Neural progenitor cell (in vitro differentiated cells): ENCODE data around the gene FRMPD2. TPM values are rescaled to one million over a fixed set of nuclear protein-coding genes. Genes with fewer than 3 reads are reported as not detected.

Source experiments
- DNase-seq: peaks from one replicate; pipeline ENCODE4 v3.0.0-alpha.2; 2016; ENCODE audit warnings: low spot score
- H2AFZ ChIP-seq: fragments of 200-600 bp; sonication (generic); replicated peaks from 2 replicates; pipeline ENCODE4 v1.6.1; 2016; ENCODE audit warnings: antibody characterized with exemption
- H3F3A ChIP-seq: fragments of 200-600 bp; sonication (generic); 2 replicates; pipeline ENCODE4 v1.6.1; 2016; ENCODE audit warnings: antibody characterized with exemption, low read depth
- H3K27ac ChIP-seq: fragments of 200-600 bp; sonication (generic); 2 replicates; pipeline ENCODE4 v1.5.1; 2016; ENCODE audit warnings: mild to moderate bottlenecking
- H3K27me3 ChIP-seq: fragments of 200-600 bp; sonication (generic); 2 replicates; pipeline ENCODE4 v1.6.1; 2016; ENCODE audit warnings: mild to moderate bottlenecking, moderate library complexity
- H3K36me3 ChIP-seq: fragments of 200-600 bp; sonication (generic); 2 replicates; pipeline ENCODE4 v1.5.1; 2016
- H3K4me1 ChIP-seq: fragments of 200-600 bp; sonication (generic); 2 replicates; pipeline ENCODE4 v1.6.1; 2016; ENCODE audit warnings: mixed run types
- H3K4me2 ChIP-seq: fragments of 200-600 bp; sonication (generic); 2 replicates; pipeline ENCODE4 v1.6.1; 2016
- H3K4me3 ChIP-seq: fragments of 200-600 bp; sonication (generic); 2 replicates; pipeline ENCODE4 v1.5.1; 2016
- H3K79me2 ChIP-seq: fragments of 200-600 bp; sonication (generic); 2 replicates; pipeline ENCODE4 v1.6.1; 2016; ENCODE audit warnings: low read depth
- H3K9ac ChIP-seq: fragments of 200-600 bp; sonication (generic); 2 replicates; pipeline ENCODE4 v1.6.1; 2016
- H3K9me3 ChIP-seq: fragments of 200-600 bp; sonication (generic); 2 replicates; pipeline ENCODE4 v1.5.1; 2016; ENCODE audit warnings: low read depth
- H4K20me1 ChIP-seq: fragments of 200-600 bp; sonication (generic); 2 replicates; pipeline ENCODE4 v1.6.1; 2016; ENCODE audit warnings: low read depth
- H3K27ac Mint-ChIP-seq: 3 replicates; pipeline ENCODE4 v1.8.0; 2021; ENCODE audit warnings: mixed read lengths
- H3K27me3 Mint-ChIP-seq: 2 replicates; pipeline ENCODE4 v1.8.0; 2022; ENCODE audit warnings: low read depth, mild to moderate bottlenecking, inconsistent platforms, moderate library complexity, mixed read lengths; ENCODE audit not compliant: insufficient read depth
- H3K36me3 Mint-ChIP-seq: 3 replicates; pipeline ENCODE4 v1.8.0; 2021; ENCODE audit warnings: mixed read lengths
- H3K4me1 Mint-ChIP-seq: 3 replicates; pipeline ENCODE4 v1.8.0; 2021; ENCODE audit warnings: mixed read lengths
- H3K4me3 Mint-ChIP-seq: 3 replicates; pipeline ENCODE4 v1.8.0; 2021; ENCODE audit warnings: mild to moderate bottlenecking, moderate library complexity, mixed read lengths
- H3K9me3 Mint-ChIP-seq: 3 replicates; pipeline ENCODE4 v1.8.0; 2020; ENCODE audit warnings: mixed read lengths
- EZH2 ChIP-seq: fragments of 200-600 bp; sonication (generic); IDR thresholded peaks from 2 replicates; pipeline ENCODE4 v1.6.1; 2017; ENCODE audit warnings: antibody characterized with exemption, mild to moderate bottlenecking, moderate library complexity
- EZH2phosphoT487 ChIP-seq: fragments of 200-600 bp; sonication (generic); IDR thresholded peaks from 2 replicates; pipeline ENCODE4 v1.6.1; 2017; ENCODE audit warnings: antibody characterized with exemption
- total RNA-seq: library from RNA; depleted of rRNA; stranded (reverse); fragments of >200 nt; gene quantifications from 2 replicates; pipeline ENCODE4 v1.2.3, GENCODE V29; 2015; ENCODE audit warnings: low replicate concordance
- TF ChIP-seq, protein P1 (sequence below): fragments of 200-600 bp; sonication (generic); IDR thresholded peaks from 2 replicates; pipeline ENCODE4 v1.5.1; 2017; ENCODE audit warnings: antibody characterized with exemption, mild to moderate bottlenecking

FRMPD2 gene
- total RNA-seq, 1 donor from 2014 or later: not detected

DNA sequence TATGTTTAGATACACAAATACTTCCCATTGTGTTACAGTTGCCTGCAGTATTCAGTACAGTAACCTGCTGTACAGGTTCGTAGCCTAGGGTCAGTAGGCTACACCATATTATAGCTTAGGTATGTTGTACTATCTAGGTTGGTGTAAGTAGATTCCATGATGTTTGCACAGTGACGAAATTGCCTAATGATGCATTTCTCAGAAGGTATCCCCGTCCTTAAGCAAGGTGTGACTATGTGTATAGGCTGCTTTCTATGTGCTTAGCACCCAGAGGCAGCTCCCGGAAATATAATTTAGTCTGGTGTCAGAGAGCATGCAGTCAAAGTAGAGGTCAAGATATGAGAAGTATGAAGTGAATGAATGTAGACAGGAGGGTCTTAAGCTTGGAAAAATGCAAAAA lies 41.7 kb upstream of the FRMPD2 start:
- H3K9ac ChIP-seq: no peak overlapping the region
- H2AFZ ChIP-seq: no peak overlapping the region
- no peaks in the 10 kb centered on the region for H3K9me3 ChIP-seq
- H3K4me2 ChIP-seq: no peak overlapping the region
- peaks cover 99% of the 10 kb centered on the region for H3K79me2 ChIP-seq
- H3K27me3 ChIP-seq: no peaks in the 10 kb centered on the region
- Mint-ChIP-seq H3K4me3 (no peak overlapping the region), H3K27ac (no peak overlapping the region), H3K36me3 (peaks cover 17% of the 10 kb centered on the region), H3K27me3 (no peaks in the 10 kb centered on the region), H3K9me3 (peaks cover 6% of the 10 kb centered on the region), H3K4me1 (no peaks in the 10 kb centered on the region)
- H4K20me1 ChIP-seq: peaks cover 89% of the 10 kb centered on the region
- no peaks in the 10 kb centered on the region for H3K36me3 ChIP-seq
- no peaks in the 10 kb centered on the region for H3F3A ChIP-seq
- H3K27ac ChIP-seq: no peak overlapping the region
- peaks cover 16% of the 10 kb centered on the region for H3K4me1 ChIP-seq
- no peak for DNase-seq
- TF ChIP-seq EZH2phosphoT487: no peak
- TF ChIP-seq EZH2: no peak
- TF ChIP-seq, protein P1, sequence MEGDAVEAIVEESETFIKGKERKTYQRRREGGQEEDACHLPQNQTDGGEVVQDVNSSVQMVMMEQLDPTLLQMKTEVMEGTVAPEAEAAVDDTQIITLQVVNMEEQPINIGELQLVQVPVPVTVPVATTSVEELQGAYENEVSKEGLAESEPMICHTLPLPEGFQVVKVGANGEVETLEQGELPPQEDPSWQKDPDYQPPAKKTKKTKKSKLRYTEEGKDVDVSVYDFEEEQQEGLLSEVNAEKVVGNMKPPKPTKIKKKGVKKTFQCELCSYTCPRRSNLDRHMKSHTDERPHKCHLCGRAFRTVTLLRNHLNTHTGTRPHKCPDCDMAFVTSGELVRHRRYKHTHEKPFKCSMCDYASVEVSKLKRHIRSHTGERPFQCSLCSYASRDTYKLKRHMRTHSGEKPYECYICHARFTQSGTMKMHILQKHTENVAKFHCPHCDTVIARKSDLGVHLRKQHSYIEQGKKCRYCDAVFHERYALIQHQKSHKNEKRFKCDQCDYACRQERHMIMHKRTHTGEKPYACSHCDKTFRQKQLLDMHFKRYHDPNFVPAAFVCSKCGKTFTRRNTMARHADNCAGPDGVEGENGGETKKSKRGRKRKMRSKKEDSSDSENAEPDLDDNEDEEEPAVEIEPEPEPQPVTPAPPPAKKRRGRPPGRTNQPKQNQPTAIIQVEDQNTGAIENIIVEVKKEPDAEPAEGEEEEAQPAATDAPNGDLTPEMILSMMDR: no peak
- H3K4me3 ChIP-seq: no peak overlapping the region

DNA sequence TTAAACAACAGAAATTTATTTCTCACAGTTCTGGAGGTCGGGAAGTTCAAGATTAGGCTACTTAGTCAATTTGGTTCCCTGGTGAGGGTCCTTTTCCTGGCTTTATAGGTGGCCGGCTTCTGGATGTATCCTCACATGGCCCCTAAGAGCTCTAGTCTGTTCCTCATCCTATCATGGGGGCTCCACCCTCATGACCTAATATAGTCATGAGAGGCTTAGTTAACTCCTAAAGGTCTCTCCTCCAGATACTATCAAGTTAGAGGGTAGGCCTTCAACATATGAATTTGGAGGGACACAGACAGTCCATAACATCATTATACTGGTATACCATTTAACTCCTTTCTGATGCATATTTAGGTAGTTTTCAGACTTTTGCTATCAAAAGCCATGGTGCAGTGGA lies 39.6 kb upstream of the FRMPD2 start:
- no peak overlapping the region for H3K4me3 Mint-ChIP-seq
- Histone ChIP-seq H3K4me1 (peaks cover 21% of the 10 kb centered on the region), H3K36me3 (no peaks in the 10 kb centered on the region), H3K79me2 (peaks cover 100% of the 10 kb centered on the region), H3K4me2 (no peak overlapping the region), H3F3A (no peaks in the 10 kb centered on the region), H3K9ac (no peak overlapping the region), H3K4me3 (no peak overlapping the region), H4K20me1 (peaks cover 91% of the 10 kb centered on the region), H3K9me3 (no peaks in the 10 kb centered on the region), H2AFZ (no peak overlapping the region), H3K27ac (no peak overlapping the region), H3K27me3 (no peaks in the 10 kb centered on the region)
- peaks cover 6% of the 10 kb centered on the region for H3K9me3 Mint-ChIP-seq
- TF ChIP-seq EZH2phosphoT487 (no peak), EZH2 (no peak)
- TF ChIP-seq, protein P1: no peak
- no peaks in the 10 kb centered on the region for H3K27me3 Mint-ChIP-seq
- H3K4me1 Mint-ChIP-seq: peaks cover 7% of the 10 kb centered on the region
- peaks cover 19% of the 10 kb centered on the region for H3K36me3 Mint-ChIP-seq
- no peak overlapping the region for H3K27ac Mint-ChIP-seq
- no peak for DNase-seq

DNA sequence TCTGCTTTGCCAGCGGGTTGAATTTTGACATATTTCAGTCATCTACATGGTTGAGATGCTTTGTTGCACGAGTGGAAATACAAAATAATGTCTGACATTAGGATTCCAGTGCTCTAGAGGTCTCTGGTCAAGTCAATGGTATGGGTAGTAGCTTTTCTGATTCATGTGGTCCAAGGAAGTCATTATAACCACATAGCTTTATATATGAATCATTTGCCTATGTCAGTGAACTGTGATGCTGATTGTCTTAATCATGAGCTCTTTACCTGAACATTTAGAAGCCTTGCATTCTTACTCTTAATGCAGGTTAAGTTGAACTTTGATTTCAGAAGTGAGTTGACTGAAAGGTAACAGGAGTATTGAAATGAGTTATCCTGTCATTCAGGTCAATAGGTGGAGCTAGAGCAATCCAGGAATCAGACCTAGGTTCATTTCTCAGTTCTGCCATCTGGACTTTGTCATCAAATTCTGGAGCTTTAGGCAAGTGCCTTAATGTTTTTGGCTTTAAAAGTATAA lies 35.3 kb upstream of the FRMPD2 start:
- peaks cover 78% of the 10 kb centered on the region for H3K79me2 ChIP-seq
- H3K4me1 Mint-ChIP-seq: peaks cover 18% of the 10 kb centered on the region
- TF ChIP-seq, protein P1: peak; percentile 52
- no peak for TF ChIP-seq EZH2
- TF ChIP-seq EZH2phosphoT487: no peak
- peak; percentile 11 for DNase-seq
- H2AFZ ChIP-seq: no peak overlapping the region
- H3K27ac Mint-ChIP-seq: no peak overlapping the region
- H3K9me3 ChIP-seq: no peaks in the 10 kb centered on the region
- no peak overlapping the region for H3K4me3 Mint-ChIP-seq
- peaks cover 5% of the 10 kb centered on the region for H3K4me1 ChIP-seq
- H3K27me3 Mint-ChIP-seq: no peaks in the 10 kb centered on the region
- no peak overlapping the region for H3K4me2 ChIP-seq
- no peak overlapping the region for H3K4me3 ChIP-seq
- peaks cover 4% of the 10 kb centered on the region for H3K9me3 Mint-ChIP-seq
- no peak overlapping the region for H3K9ac ChIP-seq
- H3K36me3 ChIP-seq: no peaks in the 10 kb centered on the region
- H3K36me3 Mint-ChIP-seq: peaks cover 25% of the 10 kb centered on the region
- H3K27ac ChIP-seq: no peak overlapping the region
- H3F3A ChIP-seq: peaks cover 23% of the 10 kb centered on the region
- H4K20me1 ChIP-seq: peaks cover 69% of the 10 kb centered on the region
- H3K27me3 ChIP-seq: peaks cover 13% of the 10 kb centered on the region
